PC-3 (cell line): ENCODE measurements around the gene NOP9. TPM values are rescaled to one million over a fixed set of nuclear protein-coding genes. Genes with fewer than 3 reads are reported as not detected.

Experiments
- ATAC-seq: fragments of 200-7000 bp; cut with Tn5 transposase; 2 replicates; pipeline ENCODE4 v1.9.1; 2020; ENCODE audit warnings: mild to moderate bottlenecking, moderate library complexity
- BruUV-seq: library from RNA; stranded (reverse); fragments of 400-500 nt; replicated peaks from 2 replicates; lab custom pipeline; 2021; lab: Mats Ljungman, UMichigan
- CTCF ChIA-PET: fragments of 300-600 bp; sonication (Branson Sonifier 250); formaldehyde crosslinking; loops from one replicate; lab custom pipeline; 2022; ENCODE audit warnings: antibody characterized with exemption; lab: Charles Lee
- POLR2A ChIA-PET: fragments of 300-600 bp; sonication (Branson Sonifier 250); formaldehyde crosslinking; loops from one replicate; lab custom pipeline; 2022; ENCODE audit warnings: antibody characterized with exemption; ENCODE audit not compliant: unreplicated experiment; lab: Charles Lee
- DNase-seq: peaks from one replicate; pipeline ENCODE4 v3.0.0-alpha.2; 2015
- H2AFZ ChIP-seq: fragments of 300-600 bp; sonication (generic); 2 replicates; pipeline ENCODE4 v1.6.0; 2016; ENCODE audit warnings: antibody characterized with exemption, low read length
- H3F3A ChIP-seq: fragments of 300-600 bp; sonication (generic); one replicate; pipeline ENCODE4 v1.6.0; 2017; ENCODE audit warnings: antibody characterized with exemption, low read length, control low read depth, mild to moderate bottlenecking; ENCODE audit not compliant: unreplicated experiment
- H3K27ac ChIP-seq: fragments of 300-600 bp; sonication (generic); 2 replicates; pipeline ENCODE4 v1.5.1; 2016; ENCODE audit warnings: mild to moderate bottlenecking, low read length
- H3K27me3 ChIP-seq: fragments of 300-600 bp; sonication (generic); 2 replicates; pipeline ENCODE4 v1.6.1; 2016; ENCODE audit warnings: low read length, mixed read lengths
- H3K36me3 ChIP-seq: fragments of 300-600 bp; sonication (generic); 2 replicates; pipeline ENCODE4 v1.6.1; 2016; ENCODE audit warnings: low read depth, mixed run types, low read length, mixed read lengths
- H3K4me1 ChIP-seq: fragments of 300-600 bp; sonication (generic); 2 replicates; pipeline ENCODE4 v1.5.1; 2016; ENCODE audit warnings: low read length; ENCODE audit not compliant: insufficient read depth
- H3K4me2 ChIP-seq: fragments of 300-600 bp; sonication (generic); 2 replicates; pipeline ENCODE4 v1.6.0; 2016; ENCODE audit warnings: low read length
- H3K4me3 ChIP-seq: fragments of 300-600 bp; sonication (generic); 2 replicates; pipeline ENCODE4 v1.5.1; 2016; ENCODE audit warnings: mild to moderate bottlenecking, low read length, mixed read lengths
- H3K79me2 ChIP-seq: fragments of 300-600 bp; sonication (generic); 2 replicates; pipeline ENCODE4 v1.6.1; 2017; ENCODE audit warnings: low read length, mixed read lengths
- H3K9ac ChIP-seq: fragments of 300-600 bp; sonication (generic); 2 replicates; pipeline ENCODE4 v1.6.0; 2016; ENCODE audit warnings: mild to moderate bottlenecking, low read length
- H3K9me2 ChIP-seq: fragments of 300-600 bp; sonication (generic); replicated peaks from 2 replicates; pipeline ENCODE4 v1.6.1; 2016; ENCODE audit warnings: mixed run types, low read length, mixed read lengths
- H3K9me3 ChIP-seq: fragments of 300-600 bp; sonication (generic); 2 replicates; pipeline ENCODE4 v1.6.1; 2016; ENCODE audit warnings: low read length, mixed read lengths
- H4K20me1 ChIP-seq: fragments of 300-600 bp; sonication (generic); 2 replicates; pipeline ENCODE4 v1.6.1; 2016; ENCODE audit warnings: low read length, mixed read lengths
- EZH2 ChIP-seq: fragments of 300-600 bp; sonication (generic); IDR thresholded peaks from one replicate; pipeline ENCODE4 v1.6.1; 2017; ENCODE audit warnings: antibody characterized with exemption, mild to moderate bottlenecking, low read length; ENCODE audit not compliant: unreplicated experiment
- EZH2phosphoT487 ChIP-seq: fragments of 300-600 bp; sonication (generic); IDR thresholded peaks from 2 replicates; pipeline ENCODE4 v1.6.1; 2018; ENCODE audit warnings: mild to moderate bottlenecking, antibody characterized with exemption, low read length, borderline replicate concordance
- intact Hi-C: fragments of 100-400 bp; cut with micrococcal nuclease; formaldehyde crosslinking; loops from 2 replicates; pipeline ENCODE4 v1.9.0; 2023
- total RNA-seq: library from RNA; depleted of rRNA; stranded (reverse); fragments of >200 nt; gene quantifications from 2 replicates; pipeline ENCODE4 v1.2.3, GENCODE V29; 2014
- TF ChIP-seq, protein P1 (sequence below): fragments of 300-600 bp; sonication (generic); conservative IDR thresholded peaks from 2 replicates; pipeline ENCODE4 v1.5.1; 2017; ENCODE audit warnings: antibody characterized with exemption, low read depth, mild to moderate bottlenecking, low read length

Gene NOP9
- total RNA-seq, 1 experiment from 2014 or later = 30.4 TPM

DNA sequence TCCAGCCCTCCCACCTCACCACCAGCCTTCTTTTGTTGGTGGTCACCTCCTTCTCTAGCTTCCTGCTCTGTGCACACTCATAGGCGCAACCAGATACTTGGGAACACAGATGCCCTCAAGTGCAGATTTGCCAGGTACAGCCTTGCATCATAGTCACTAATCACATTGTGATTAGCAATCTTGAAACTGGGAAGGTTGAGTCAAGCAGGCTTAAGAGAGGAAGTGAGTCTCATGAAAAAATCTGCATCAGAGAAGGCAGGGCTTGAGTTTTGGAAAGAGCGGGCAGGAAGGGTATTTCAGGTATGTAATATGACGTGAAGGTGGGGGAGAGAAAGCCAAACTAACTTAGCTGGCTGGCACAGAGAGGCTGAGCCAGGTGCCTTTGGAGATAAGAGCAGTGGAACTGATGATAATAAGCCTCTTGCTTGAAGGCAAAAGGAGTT lies 25.5 kb upstream of the NOP9 start:
- peak overlapping the region; percentile 29; the same call in 1 of the 2 replicates for H3K27ac ChIP-seq
- no TSS peak for BruUV-seq
- H3K9me3 ChIP-seq = no peaks in the 10 kb centered on the region
- no peaks in the 10 kb centered on the region for H4K20me1 ChIP-seq
- H3K36me3 ChIP-seq = no peaks in the 10 kb centered on the region
- H3K27me3 ChIP-seq = no peaks in the 10 kb centered on the region
- H3K79me2 ChIP-seq = no peaks in the 10 kb centered on the region
- no peak overlapping the region for H3K4me3 ChIP-seq
- no peak overlapping the region for H3K9ac ChIP-seq
- TF ChIP-seq EZH2 (no peak), EZH2phosphoT487 (no peak)
- TF ChIP-seq, protein P1, sequence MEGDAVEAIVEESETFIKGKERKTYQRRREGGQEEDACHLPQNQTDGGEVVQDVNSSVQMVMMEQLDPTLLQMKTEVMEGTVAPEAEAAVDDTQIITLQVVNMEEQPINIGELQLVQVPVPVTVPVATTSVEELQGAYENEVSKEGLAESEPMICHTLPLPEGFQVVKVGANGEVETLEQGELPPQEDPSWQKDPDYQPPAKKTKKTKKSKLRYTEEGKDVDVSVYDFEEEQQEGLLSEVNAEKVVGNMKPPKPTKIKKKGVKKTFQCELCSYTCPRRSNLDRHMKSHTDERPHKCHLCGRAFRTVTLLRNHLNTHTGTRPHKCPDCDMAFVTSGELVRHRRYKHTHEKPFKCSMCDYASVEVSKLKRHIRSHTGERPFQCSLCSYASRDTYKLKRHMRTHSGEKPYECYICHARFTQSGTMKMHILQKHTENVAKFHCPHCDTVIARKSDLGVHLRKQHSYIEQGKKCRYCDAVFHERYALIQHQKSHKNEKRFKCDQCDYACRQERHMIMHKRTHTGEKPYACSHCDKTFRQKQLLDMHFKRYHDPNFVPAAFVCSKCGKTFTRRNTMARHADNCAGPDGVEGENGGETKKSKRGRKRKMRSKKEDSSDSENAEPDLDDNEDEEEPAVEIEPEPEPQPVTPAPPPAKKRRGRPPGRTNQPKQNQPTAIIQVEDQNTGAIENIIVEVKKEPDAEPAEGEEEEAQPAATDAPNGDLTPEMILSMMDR = no peak
- CTCF ChIA-PET = interaction anchor here (1.0 kb wide), 1 partner anchor 32 kb away, joined by 7 read pairs; the partner anchor contains the start of gene TINF2
- H3F3A ChIP-seq = no peaks in the 10 kb centered on the region
- H3K4me1 ChIP-seq = peaks cover 24% of the 10 kb centered on the region
- H3K4me2 ChIP-seq = peak overlapping the region; percentile 29
- DNase-seq = peak; percentile 78
- intact Hi-C loops = no loop called here
- peak overlapping the region; percentile 27; the same call in 1 of the 2 replicates for H2AFZ ChIP-seq
- no peak for ATAC-seq
- no peaks in the 10 kb centered on the region for H3K9me2 ChIP-seq
- POLR2A ChIA-PET = no interaction called here

DNA sequence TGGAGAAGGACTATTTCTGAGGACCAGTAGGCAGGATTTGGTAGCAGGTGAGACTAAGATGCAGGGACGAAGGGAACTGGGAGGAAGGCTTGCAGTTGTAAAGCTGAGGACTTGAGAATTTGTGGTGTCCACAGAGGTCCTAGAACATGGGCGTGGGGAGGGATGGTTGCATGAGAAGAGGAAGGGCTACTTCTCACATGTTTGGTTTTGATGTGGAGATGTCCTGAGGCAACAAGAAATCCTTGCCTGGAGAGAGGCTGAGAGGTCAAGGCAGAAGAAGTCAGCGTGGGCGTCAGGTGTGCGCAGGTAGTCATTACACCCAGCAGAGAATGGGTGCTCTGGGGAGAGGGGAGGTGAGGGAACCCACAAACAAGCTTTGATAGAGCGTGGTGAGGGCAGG lies 22.6 kb upstream of the NOP9 start:
- Histone ChIP-seq H3K36me3 (no peaks in the 10 kb centered on the region), H3K4me1 (peaks cover 17% of the 10 kb centered on the region), H3F3A (no peaks in the 10 kb centered on the region), H3K27me3 (no peaks in the 10 kb centered on the region), H3K79me2 (no peaks in the 10 kb centered on the region), H3K9me3 (no peaks in the 10 kb centered on the region), H4K20me1 (no peaks in the 10 kb centered on the region), H2AFZ (no peak overlapping the region), H3K4me2 (no peak overlapping the region), H3K4me3 (no peak overlapping the region), H3K9me2 (no peaks in the 10 kb centered on the region), H3K9ac (no peak overlapping the region), H3K27ac (no peak overlapping the region)
- intact Hi-C loops = no loop called here
- no TSS peak for BruUV-seq
- TF ChIP-seq, protein P1 = no peak
- TF ChIP-seq EZH2 = no peak
- TF ChIP-seq EZH2phosphoT487 = no peak
- CTCF ChIA-PET = no interaction called here
- DNase-seq (no peak), ATAC-seq (no peak)
- POLR2A ChIA-PET = no interaction called here

DNA sequence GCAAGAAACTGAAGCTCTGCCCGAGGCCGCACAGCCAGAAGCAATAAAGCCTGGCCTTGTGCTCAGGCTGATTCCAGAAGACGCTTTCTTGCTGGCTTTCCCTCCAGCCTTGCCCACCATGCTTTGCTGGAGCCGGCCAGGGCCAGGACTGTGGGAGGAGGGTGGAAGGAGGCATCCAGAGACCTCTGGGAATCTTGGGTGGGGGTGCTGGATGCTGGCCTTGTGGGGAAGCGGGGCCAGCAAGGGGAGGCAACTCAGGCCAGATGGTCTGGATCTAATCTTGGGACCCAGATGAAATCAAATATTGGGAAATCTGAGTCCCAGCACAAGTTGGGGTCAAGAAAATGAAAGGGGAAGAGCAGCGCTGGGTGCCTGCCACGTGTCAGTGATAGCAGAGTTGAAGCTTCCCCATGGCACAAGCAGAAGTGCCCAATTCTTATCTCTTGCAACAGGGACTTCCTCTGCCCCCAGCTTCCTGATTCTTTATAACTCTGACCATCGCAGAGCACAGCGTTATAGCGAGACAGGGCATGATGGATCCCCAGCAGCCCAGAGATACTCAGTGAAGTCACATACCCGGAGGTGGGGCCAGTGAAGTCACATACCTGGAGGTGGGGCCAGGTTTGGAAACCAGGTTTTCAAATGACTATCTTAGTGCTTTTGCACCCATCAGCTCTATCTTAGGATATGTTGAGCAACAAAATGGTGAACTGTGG lies 21.9 kb upstream of the NOP9 start:
- Histone ChIP-seq H3F3A (no peaks in the 10 kb centered on the region), H3K4me1 (peaks cover 16% of the 10 kb centered on the region), H3K4me3 (no peak overlapping the region), H3K36me3 (no peaks in the 10 kb centered on the region), H3K27me3 (no peaks in the 10 kb centered on the region), H3K9me3 (no peaks in the 10 kb centered on the region), H3K27ac (no peak overlapping the region), H4K20me1 (no peaks in the 10 kb centered on the region), H2AFZ (no peak overlapping the region), H3K9me2 (no peaks in the 10 kb centered on the region), H3K4me2 (no peak overlapping the region), H3K9ac (no peak overlapping the region), H3K79me2 (no peaks in the 10 kb centered on the region)
- DNase-seq (no peak), ATAC-seq (no peak)
- intact Hi-C loops = no loop called here
- TF ChIP-seq, protein P1 = no peak
- no peak for TF ChIP-seq EZH2
- TF ChIP-seq EZH2phosphoT487 = no peak
- ChIA-PET CTCF (no interaction called here), POLR2A (no interaction called here)
- no TSS peak for BruUV-seq
